Measurements from ENCODE around the gene LPA. TPM values are rescaled to one million over a fixed set of nuclear protein-coding genes. Genes with fewer than 3 reads are reported as not detected.
"Not testable (repeated sequence)": the region's sequence is repeated elsewhere in the genome, so short reads cannot be mapped to it uniquely, and the experiment has no call there.

LPA gene
- total and polyA plus RNA-seq, 12 donors: 0.10 to 5.7 (median 0.57) TPM; not detected in 5

- no peaks in the 10 kb centered on the region for H3K9me3 ChIP-seq (replicated peaks in 1 of 3)
- intact Hi-C loops (cut with DNase I): no loop called here
- H3K36me3 ChIP-seq (replicated peaks in 1 of 2): no peaks in the 10 kb centered on the region
- WGBS, 4 donors: 87 to 95% (median 88%) methylated on average over 6 of the region's 6 CpGs
- no peak for DNase-seq
- H3K4me3 ChIP-seq: no peak overlapping the region
- no peaks in the 10 kb centered on the region for H3K4me1 ChIP-seq (replicated peaks in 1 of 2)
- H3K27ac ChIP-seq: no peak overlapping the region
- H3K27me3 ChIP-seq: no peaks in the 10 kb centered on the region
- no peak for TF ChIP-seq POLR2A (IDR thresholded peaks at IDR 0.05)
- TF ChIP-seq CTCF (IDR thresholded peaks at IDR 0.05): no peak
Measured at GRCh38 chr6:160659562-160659961, 4.5 kb downstream of the LPA start.

DNA sequence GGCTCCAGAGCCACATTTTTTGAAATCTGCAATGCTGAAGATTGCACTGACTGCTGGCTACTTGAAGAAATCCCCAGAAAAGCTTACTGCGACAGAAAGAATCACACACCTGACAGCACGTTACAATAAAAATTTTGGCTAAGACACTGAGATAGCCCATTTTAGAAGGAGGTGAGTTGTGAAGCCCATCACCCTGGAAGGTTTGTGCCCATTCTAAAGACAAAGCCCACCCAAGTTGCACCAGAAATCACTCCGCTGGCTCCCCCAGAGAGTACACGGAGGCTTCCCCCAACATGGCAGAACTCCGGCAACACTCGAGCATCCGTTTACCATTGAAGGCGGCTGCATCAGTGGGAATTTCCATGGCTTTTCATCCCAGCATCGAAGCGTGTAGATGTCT, 29.4 kb downstream of the LPA start:
- no peaks in the 10 kb centered on the region for H3K9me3 ChIP-seq (replicated peaks in 1 of 3)
- intact Hi-C loops (cut with DNase I): no loop called here
- DNase-seq: peak in 2 of 7 donors; percentile 7 to 19
- TF ChIP-seq CTCF (IDR thresholded peaks at IDR 0.05) (no peak), POLR2A (IDR thresholded peaks at IDR 0.05) (no peak)
- H3K4me3 ChIP-seq: no peak overlapping the region
- no peaks in the 10 kb centered on the region for H3K4me1 ChIP-seq (replicated peaks in 1 of 2)
- no peaks in the 10 kb centered on the region for H3K36me3 ChIP-seq (replicated peaks in 1 of 2)
- H3K27ac ChIP-seq: no peak overlapping the region
- H3K27me3 ChIP-seq: no peaks in the 10 kb centered on the region
- WGBS, 4 donors: 88 to 94% (median 92%) methylated on average over 10 of the region's 10 CpGs

- Histone ChIP-seq H3K4me3 (no peak overlapping the region), H3K36me3 (replicated peaks in 1 of 2) (no peaks in the 10 kb centered on the region), H3K27ac (no peak overlapping the region), H3K9me3 (replicated peaks in 1 of 3) (no peaks in the 10 kb centered on the region), H3K27me3 (no peaks in the 10 kb centered on the region), H3K4me1 (replicated peaks in 1 of 2) (no peaks in the 10 kb centered on the region)
- 57 to 67% (median 62%) methylated on average over 1 of the region's 1 CpG for WGBS, 4 donors
- intact Hi-C loops (cut with DNase I): no loop called here
- TF ChIP-seq POLR2A (IDR thresholded peaks at IDR 0.05) (no peak), CTCF (IDR thresholded peaks at IDR 0.05) (no peak)
- DNase-seq: no peak
Measured at GRCh38 chr6:160595838-160596832, 67.9 kb downstream of the LPA start.

- H3K36me3 ChIP-seq (replicated peaks in 1 of 2); H3K4me1 ChIP-seq (replicated peaks in 1 of 2); H3K9me3 ChIP-seq (replicated peaks in 1 of 3); H3K4me3 ChIP-seq; H3K27ac ChIP-seq; DNase-seq; H3K27me3 ChIP-seq; intact Hi-C loops (cut with DNase I): not testable (repeated sequence)
- WGBS, 4 donors: 56 to 72% (median 58%) methylated on average over 3 to 4 of the region's 4 CpGs
Measured at GRCh38 chr6:160595297-160595696, 68.8 kb downstream of the LPA start.

Measured in adrenal gland (tissue), 12 donors.